SK-MEL-5 (cell line): ENCODE results near the gene GPD2. TPM values are rescaled to one million over a fixed set of nuclear protein-coding genes. Genes with fewer than 3 reads are reported as not detected.
"Not testable (repeated sequence)": the region's sequence is repeated elsewhere in the genome, so short reads cannot be mapped to it uniquely, and the experiment has no call there.

Source experiments
- DNase-seq: peaks from one replicate; pipeline ENCODE4 v3.0.0-alpha.2; 2016; ENCODE audit warnings: low read depth, low spot score
- in situ Hi-C: cut with HindIII; loops from 2 replicates; pipeline ENCODE4 v1.10.0; 2016; ENCODE audit warnings: low sequenced_read_pairs, high pct_unique_total_duplicates, low pct_unique_long_range_greater_than_20kb
- total RNA-seq: library from RNA; depleted of rRNA; stranded (reverse); fragments of >200 nt; shearing (Covaris generic); gene quantifications from 2 replicates; pipeline ENCODE4 v1.2.3, GENCODE V29; 2014

The GPD2 gene
- total RNA-seq, 1 experiment from 2014 or later: 97.5 TPM

- DNase-seq: no peak
- in situ Hi-C loops: no loop called here
Measured at GRCh38 chr2:156592809-156593593, 156.8 kb downstream of the GPD2 start.

GRCh38 chr2:156593594-156593921 is 157.4 kb downstream of the GPD2 start:
- DNase-seq: no peak
- in situ Hi-C loops: no loop called here

- in situ Hi-C loops: no loop called here
Measured at GRCh38 chr2:156598563-156598962, 162.4 kb downstream of the GPD2 start.

GRCh38 chr2:156600196-156600595 is 164.0 kb downstream of the GPD2 start:
- DNase-seq: no peak
- in situ Hi-C loops: no loop called here

More at GRCh38 chr2:156598563-156598962, 162.4 kb downstream of the GPD2 start:
- no peak for DNase-seq

- no peak for DNase-seq
- in situ Hi-C loops: no loop called here
Measured at GRCh38 chr2:156601855-156602551, 165.8 kb downstream of the GPD2 start.

GRCh38 chr2:156602552-156602933 is 166.4 kb downstream of the GPD2 start:
- DNase-seq: peak; percentile 38
- in situ Hi-C loops: no loop called here

GRCh38 chr2:156615836-156616322 is 179.7 kb downstream of the GPD2 start:
- in situ Hi-C loops: no loop called here
- no peak for DNase-seq

GRCh38 chr2:156618071-156618470 is 181.9 kb downstream of the GPD2 start:
- in situ Hi-C loops, DNase-seq: not testable (repeated sequence)

GRCh38 chr2:156619021-156619539 is 182.9 kb downstream of the GPD2 start:
- in situ Hi-C loops: no loop called here
- no peak for DNase-seq

GRCh38 chr2:156622491-156622890 is 186.3 kb downstream of the GPD2 start:
- in situ Hi-C loops: no loop called here
- DNase-seq: no peak

GRCh38 chr2:156625360-156626170 is 189.4 kb downstream of the GPD2 start:
- no peak for DNase-seq

GRCh38 chr2:156626931-156627330 is 190.8 kb downstream of the GPD2 start:
- DNase-seq: no peak
- in situ Hi-C loops: no loop called here

More at GRCh38 chr2:156625360-156626170, 189.4 kb downstream of the GPD2 start:
- in situ Hi-C loops: no loop called here

- in situ Hi-C loops: no loop called here
- no peak for DNase-seq
Measured at GRCh38 chr2:156630579-156631337, 194.6 kb downstream of the GPD2 start.

- in situ Hi-C loops: no loop called here
- DNase-seq: no peak
Measured at GRCh38 chr2:156635646-156636045, 199.5 kb downstream of the GPD2 start.
